Bone marrow (tissue), 2 donors: Measurements from ENCODE around the gene ARHGAP27.

Source experiments
- DNase-seq, 2 donors: peaks; one replicate each; lab custom pipeline; 2025; lab: John Stamatoyannopoulos, UW

ARHGAP27 gene

DNA sequence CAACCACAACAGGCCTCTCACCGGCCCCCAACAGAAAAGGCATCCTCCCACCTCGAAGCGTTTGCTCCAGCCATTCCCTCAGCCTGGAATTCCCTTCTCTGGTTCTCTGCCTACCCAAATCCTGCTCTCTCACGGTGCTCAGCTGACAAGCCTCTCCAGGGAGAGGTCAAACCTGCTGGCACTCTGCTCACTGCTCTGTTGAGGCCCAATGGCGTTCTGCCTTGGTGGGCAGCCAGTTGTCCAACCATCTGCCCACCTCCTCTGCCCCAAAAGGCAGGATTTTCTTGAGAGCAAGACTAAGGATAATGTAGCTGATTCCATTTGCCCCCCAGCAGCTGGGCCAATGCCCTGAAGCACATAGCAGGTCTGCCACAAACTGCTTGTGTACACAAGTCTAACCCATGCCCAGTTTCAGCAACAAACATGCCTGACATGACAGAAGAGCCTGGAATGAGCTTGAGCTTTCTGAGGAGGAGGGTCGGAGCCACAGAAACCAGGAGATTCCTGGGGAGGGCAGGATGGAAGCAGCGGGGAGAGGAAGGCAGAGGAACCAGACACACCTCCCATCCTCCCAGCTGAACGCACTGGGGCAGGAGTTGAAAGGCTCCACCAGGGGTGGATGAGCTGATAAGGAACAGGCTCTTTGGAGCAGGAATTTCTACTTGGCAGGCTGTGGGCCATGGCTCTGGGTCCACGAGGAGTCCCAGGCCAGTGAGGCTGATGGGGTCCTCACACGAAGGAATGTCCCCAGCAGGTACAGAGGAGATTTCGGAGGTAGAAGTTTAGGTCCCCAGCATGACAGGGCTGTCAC, 23.9 kb downstream of the ARHGAP27 start:
- DNase-seq, result no peak

DNA sequence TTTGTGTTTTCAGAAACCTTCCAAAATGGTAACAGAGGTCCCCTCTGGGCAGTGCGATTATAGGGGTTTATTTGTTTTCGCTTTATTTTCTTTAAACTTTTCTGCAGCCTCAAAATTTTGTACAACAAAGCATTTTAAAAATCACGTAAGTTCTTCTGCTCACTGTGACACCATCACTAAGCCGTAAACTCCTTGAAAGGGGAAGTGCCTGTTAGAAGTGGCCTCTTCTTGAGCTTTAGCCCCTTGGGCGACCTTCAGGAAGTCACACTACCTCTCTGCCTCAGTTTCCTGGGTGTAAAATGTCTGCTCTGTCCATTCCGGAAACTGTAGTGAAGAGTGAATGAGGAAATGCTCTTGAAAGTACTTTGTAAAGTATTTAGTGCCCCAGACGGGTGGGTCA, 26.6 kb downstream of the ARHGAP27 start:
- no peak for DNase-seq

DNA sequence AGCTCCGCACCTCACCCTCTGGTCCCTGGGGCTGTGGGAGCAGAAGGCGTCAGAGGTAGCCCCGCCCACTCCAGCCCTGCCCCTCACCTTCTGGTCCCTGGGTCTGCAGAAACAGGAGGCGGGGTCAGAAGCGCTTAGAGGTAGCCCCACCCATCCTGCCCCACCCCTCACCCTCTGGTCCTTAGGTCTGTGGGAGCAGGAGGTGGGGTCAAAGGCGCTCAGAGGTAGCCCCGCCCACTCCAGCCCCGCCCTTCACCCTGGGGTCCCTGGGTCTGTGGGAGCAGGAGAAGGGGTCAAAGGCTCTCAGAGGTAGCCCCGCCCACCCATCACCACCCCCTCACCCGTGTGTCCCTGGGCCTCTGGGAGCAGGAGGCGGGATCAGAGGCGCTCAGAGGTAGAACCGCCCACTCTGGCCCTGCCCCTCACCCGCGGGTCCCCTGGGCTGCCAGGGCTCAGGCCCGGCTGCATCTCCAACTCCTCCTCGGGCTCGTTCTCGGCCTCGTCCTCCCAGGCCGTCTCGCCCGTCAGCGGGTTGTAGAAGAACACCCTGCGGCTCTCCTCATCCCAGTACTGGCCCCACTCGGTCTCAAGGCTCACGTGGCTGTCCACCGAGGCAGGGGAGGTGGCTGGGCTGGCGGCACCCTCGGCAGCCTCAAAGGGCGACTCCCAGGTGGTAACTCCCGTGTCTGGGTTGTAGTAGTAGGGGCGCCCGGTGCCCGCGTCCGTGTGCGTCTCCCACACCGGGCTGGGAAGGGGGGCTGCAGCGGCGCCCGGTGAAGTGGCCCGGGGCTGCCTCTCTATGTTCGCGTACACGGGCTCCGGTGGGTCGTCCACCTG, 27.2 kb downstream of the ARHGAP27 start:
- DNase-seq, result no peak

DNA sequence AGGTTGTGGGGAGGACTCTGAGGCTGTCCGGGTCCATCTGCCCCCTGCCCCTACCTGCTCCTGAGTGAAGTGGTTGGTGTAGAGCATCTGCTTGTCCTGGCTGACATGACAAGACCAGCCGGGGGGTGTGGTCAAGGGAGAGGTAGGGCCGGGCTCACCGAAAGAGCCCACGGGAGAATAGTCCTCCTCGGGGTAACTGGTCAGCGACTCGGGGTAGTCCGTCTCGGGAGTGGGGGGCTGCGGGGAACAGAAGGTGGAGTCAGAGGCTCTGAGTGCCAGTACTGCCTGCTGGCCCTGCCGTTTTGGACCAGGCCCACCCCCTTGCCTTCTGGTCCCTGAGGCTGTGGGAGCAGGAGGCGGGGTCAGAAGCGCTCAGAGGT, 27.8 kb downstream of the ARHGAP27 start:
- DNase-seq, result no peak

DNA sequence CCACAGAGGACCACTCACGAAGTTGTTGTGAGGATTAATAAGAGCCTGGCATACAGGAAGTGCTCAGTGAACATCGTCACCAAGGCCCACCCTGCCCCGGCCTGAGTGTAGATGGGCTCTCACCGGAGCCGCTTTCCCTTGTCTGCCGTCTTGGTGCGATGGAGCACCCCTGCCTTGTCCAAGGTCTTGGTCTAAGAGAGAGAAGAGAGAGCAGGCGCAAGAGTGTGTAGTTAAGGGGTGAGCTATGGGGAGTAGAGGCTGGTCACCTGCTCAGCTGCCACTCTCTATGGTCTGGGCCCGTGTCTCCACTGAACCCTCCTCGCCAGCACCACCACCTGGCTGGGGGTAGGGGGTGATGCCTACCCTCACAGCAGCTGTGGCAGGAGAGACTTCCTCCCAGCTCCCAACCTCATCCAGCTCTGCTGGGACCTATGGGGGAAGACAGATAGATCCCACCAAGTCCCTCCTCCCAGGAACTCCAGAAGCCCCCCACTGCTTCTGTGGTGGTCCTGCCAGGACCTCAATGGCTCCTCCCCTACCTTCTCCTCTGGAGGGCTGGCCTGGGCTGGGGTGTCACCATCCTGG, 28.7 kb downstream of the ARHGAP27 start:
- DNase-seq, result no peak

DNA sequence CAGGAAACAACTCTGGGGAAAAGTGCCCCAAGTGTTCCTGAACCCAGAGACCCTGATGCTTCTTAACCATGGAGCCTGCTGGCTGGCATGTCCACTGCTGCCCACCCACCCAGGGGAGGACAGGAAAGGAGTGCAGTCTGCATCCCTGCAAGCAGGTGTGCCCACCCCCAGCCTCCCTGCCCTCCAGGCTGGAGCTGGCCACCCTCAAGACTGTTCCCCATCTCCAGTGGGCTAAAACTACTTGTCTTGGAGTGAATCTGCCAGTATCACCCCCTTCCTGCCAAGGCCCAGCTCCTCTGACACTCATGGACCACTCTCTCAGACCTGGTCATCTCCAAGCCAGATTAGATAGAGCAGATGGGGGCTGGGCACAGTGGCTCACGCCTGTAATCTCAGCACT, 29.8 kb downstream of the ARHGAP27 start:
- DNase-seq, result no peak

DNA sequence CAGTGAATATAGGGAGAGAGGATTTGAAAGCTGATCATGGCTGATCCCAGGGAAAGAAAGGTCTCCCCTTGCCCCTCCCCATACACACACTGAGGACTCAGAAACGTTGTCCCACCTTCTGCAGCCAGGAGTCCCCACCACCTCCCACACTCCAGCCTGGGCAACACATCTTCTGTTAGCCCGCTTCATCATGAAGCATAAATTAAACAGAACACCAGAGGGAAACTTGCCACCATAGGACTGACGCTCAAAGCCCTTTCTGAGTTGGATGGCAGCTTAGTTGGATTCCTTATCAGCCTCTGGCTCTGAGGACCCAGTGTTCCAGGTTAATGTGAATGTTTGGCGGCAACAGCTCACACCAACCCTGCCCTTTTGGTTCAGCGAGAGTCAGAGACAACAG, 33.9 kb downstream of the ARHGAP27 start:
- DNase-seq, result no peak

DNA sequence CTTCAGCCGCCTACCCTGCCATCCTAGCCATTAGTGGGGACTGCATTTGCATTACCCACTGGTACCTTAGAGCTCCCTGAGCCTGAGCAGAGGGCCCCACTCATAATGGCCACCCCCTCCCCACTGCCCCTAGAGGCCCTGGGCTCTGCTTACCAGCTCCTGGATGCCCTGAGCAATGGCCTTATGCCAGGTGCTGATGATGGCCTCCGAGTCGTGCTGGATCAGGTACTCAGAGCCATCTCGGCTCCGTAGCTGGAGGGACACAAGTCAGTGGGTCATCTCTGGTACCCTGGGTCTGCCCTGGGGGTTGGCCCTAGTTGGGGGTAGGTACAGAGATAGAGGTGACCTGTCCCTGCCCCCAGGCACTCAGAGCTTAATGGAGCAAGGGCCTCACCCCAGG, 34.9 kb downstream of the ARHGAP27 start:
- no peak for DNase-seq

DNA sequence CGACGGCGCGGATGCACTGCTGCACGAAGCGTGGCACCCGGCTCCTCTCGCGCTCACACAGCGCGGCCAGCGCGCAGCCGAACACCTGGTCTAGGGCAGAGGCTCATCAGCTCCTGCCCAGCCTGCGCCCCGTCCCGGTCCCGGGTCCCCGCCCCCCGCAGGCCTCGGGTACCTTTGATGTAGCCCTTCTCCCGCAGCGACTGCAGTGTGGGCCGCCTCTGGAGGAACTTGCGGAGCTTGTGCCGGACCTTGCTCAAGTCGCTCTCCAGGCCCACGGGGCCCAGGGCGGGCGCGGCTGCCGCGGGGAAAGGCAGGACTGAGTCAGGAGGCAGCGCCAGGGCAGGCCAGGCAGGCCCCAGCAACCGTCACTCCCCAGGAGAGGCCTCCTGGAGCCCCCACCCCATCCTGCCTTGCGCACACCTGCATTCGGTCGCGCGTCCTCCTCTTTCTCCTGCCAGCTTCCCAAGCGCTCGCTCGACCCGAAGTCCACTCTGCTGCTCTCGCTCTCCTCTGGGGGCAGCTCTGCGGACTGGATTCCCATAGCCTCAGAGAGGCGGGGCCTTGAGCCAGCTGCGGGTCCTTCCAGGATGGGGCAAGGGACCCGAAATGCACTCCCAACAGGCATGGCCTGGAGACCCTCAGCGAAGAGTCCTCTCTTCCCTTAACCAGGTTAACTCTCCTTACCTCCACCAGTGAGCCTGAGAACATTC, 36.0 kb downstream of the ARHGAP27 start:
- no peak for DNase-seq

DNA sequence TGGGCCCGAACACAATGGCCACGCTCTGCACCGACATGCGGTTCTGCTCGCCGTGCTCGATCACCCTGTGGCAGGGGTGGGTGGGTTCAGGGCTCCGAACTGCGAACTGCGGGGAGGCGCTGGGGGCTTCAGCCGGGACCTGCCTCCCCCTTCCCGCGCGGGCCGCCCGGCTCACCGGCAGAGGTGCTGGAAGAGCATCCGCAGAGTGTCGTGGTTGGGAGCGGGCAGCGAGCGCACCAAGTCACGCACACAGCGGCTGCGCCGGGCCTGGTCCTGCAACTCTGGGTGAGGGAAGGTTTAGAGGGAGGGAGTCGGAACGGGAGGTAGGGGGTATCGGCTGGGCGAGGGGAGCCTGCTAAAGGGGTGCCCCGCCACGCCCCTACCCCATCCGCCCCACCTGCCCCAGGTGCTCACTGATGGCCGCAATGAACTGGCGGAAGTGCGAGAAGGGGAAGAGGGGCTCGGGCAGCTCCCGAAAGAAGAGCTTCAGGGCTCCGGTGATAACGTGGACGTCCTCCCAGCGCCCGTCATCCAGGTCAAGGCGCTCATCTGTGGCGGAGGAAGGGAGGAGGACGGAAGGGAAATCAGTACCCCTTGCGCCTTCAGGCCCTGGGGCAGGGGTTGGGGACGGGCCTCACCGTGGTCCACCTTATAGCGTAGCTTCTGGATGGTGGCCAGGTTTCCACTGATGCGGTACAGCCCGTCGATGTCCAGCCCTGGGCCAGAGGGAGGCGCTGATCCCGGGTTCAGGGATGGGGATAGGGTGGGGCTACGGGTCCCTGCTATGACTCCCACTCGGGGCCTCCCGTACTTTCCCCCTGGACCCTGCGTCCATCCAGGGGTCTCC, 36.9 kb downstream of the ARHGAP27 start:
- DNase-seq, result no peak

DNA sequence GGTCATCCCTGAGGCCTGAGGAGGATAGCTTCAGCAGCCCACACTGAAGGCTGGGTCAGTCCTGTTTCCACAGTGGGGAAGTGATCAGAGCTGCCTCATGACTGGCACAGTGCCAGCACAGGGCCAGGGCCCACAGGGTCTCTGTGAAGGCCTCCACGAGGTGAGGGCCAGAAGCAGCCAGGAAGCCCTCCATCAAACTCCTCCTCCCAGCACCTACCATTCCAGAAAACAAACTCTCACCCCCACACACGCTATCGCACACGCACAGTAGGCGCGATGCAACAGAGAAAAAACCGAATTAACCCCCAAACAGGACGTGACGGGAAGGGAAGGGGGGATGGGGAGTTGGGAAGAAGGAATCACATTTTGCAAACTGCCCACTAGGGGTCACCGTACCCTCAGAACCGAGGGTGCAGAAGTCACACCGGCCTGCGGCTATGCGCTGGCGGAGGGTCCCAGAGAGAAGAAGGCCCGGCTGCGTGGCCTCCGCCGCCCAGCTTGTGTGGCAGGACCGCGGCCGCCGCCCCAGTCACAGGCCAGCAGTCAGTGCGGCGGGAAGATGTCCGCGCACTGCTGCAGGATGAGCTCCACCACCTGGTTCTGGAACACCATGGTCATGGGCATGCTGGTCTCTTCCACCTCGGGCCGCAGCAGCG, 37.6 kb downstream of the ARHGAP27 start:
- peak; percentile 17 to 51 for DNase-seq

DNA sequence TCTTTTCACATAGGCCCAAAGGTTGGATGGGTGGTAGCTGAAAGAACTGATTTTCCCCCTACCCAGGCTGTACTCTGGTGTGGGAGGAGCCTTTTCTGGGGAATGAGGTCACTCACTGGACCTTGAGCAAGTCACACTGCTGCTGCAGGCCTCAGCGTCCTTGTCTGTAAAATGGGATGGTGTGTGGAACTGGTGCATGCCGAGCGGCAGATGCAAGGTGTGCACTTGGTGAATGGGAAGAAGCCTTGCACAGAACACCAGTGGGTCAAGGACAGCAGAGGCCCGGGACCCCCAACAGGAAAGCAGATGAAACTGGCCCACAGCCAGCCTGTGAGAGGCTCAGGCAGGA, 38.1 kb downstream of the ARHGAP27 start:
- DNase-seq, result no peak

DNA sequence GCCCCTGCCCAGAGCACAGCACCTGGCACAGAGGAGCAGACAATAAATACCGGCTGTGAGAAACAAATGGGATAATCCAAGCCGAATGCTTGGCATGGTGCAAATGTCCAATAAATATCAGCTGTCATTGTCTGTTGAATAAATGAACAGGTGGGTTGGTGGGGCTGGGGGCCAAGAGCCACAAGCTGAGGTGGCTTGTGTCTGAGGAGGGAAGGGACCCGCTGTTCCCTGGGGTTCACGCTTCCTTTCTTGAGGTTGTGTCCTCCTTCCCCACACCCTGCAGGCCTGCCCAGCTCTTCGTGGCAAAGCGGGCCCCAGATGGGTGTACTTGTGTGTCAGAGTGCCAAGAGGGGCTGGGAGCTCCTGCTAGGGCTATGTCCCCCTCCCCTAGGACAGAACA, 38.6 kb downstream of the ARHGAP27 start:
- no peak for DNase-seq

DNA sequence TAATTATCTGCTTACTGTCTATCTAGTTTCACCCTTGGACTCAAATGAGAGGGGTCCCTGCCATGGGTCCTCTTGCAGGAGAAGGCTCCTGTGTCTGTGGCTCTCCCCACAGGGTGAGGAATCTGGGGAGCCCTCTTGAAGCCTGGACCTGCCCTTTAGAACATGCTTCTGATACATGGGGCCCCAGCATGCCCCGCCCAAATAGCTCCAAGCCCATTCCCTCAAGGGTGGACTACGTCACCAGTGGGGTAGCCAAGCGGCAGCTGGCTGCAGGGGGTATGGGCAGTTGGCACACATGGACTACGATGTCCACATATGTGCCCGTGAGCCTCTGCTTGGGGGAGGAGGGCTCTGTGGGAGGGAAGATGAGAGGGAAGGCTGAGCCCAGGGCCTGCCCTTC, 39.3 kb downstream of the ARHGAP27 start:
- DNase-seq, result no peak

DNA sequence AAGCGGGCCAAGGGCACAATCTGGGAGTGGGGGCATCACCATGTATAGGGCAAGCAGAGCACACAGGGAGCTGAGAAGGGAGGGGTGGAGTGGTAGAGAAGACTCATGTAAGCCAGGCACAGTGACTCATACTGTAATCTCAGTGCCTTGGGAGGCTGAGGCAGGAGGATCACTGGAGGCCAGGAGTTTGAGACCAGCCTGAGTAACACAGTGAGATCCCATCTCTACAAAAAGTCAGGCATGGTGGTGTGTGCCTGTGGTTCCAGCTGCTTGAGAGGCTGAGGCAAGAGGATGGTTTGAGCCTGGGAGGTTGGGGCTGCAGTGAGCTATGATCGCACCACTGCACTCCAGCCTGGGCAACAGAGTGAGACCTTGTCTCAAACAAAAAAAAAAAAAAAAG, 40.8 kb downstream of the ARHGAP27 start:
- no peak for DNase-seq

DNA sequence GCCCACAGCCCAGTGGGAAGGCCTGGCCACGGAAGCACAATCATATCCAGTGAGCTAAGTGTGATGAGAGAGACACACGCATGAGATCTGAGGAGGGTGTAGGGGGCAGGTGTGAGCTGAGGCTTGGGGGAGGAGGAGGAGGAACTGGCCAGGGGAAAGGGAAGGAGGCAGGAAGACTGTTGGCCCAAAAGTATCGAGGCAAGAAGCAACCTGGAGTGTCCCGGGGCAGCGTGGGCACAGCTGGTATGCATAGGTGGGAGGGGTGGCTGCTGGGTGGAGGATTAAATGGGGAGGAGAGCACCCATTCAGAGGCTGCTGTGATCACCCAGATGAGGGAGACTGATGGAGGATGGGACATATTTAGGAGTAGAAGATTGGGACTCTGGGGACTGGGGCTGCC, 41.4 kb downstream of the ARHGAP27 start:
- no peak for DNase-seq

DNA sequence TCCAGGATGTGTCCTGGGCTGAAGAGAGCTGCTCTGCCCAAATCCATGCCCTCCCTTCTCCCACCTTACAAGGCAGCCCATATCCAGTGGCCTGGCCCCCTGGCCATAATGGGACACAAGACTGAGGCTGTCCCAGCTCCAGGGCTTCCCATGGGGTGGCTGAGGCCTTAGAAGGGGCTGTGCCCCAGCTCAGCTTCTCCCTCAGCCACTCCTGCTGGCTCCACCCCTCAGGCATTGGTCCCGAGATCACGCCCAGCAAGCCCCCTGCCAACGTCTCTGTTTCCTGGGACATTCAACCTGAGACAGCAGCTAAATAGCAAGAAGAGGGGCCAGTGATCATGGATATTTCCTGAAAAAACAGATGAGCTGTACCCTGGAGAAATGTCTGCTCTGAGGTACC, 43.3 kb downstream of the ARHGAP27 start:
- no peak for DNase-seq

DNA sequence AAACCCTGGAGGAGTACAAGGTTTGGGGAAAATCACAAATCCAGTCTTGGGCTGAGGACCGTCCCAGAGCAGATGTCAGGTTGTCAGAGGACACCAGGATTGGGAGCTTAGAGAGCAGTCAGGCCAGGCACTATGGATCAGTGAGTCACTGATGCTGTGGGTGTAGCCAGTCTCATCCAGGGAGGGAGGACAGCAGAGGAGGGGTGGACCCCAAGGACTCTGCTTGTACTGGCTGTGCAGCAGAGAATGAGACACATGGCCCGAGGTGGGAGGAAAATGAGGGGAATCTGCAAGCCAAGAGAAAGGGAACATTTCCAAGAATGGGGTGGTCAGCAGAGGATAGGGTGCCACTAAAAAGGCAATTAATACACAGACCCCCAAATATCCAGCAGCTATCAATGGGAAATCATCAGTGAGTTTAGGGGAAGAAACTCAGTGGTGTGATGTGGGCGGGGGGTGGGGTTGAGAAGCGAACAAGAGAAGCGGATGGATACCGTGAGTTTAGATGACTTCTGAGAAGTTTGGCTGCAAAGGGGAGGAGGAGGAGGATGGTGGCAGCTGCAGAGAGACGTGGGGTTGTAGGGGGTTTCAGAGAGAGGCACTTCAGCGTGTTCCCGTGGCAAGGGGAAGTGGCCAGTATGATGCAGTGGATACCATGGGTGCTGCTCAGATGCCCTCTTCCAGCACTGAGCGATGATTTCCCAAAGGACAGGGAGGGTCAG, 43.9 kb downstream of the ARHGAP27 start:
- DNase-seq, result no peak

DNA sequence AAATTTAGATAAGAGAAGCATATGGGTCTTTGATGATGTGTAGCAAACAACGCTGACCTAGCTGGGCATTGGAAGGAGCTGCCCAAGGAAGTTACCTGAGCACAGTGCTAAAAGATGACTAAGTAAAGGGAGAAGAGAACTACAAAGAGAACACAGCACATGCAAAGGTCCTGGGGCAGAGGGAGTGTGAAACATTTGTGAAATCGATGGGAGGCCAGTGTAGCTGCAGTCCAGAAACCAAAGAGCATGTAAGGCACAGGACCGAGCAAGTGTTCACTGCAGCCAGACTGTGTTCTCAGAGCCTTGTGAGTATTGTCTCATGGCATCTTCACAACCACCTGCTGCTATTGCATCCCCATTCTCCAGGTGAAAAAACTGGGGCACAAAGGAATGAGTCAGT, 44.9 kb downstream of the ARHGAP27 start:
- no peak for DNase-seq

DNA sequence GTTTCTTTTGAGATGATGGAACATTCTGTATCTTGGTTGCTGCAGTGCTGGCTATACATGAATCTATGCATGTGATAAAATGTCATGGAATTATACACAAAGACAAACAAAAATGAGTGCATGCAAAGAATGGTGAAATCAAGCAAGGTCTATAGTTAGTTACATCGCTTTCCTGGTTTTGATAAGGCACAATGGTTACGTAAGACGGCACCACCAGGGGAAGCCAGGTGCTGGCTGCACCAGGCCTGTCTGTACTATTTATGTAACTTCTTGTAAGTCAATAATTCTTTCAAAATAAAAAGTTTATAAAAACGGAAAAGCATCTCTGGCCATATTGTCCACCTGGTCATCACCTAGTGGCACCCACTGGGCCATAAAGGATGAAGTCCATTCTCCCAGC, 46.5 kb downstream of the ARHGAP27 start:
- DNase-seq, result no peak
